ENCODE data around the gene LBHD2. TPM values are rescaled to one million over a fixed set of nuclear protein-coding genes. Genes with fewer than 3 reads are reported as not detected.

The LBHD2 gene
- total and polyA plus RNA-seq, 2 of the 8 experiments (the other 6 are each of a cell fraction or from before 2014, with no cell fraction given): not detected

DNA sequence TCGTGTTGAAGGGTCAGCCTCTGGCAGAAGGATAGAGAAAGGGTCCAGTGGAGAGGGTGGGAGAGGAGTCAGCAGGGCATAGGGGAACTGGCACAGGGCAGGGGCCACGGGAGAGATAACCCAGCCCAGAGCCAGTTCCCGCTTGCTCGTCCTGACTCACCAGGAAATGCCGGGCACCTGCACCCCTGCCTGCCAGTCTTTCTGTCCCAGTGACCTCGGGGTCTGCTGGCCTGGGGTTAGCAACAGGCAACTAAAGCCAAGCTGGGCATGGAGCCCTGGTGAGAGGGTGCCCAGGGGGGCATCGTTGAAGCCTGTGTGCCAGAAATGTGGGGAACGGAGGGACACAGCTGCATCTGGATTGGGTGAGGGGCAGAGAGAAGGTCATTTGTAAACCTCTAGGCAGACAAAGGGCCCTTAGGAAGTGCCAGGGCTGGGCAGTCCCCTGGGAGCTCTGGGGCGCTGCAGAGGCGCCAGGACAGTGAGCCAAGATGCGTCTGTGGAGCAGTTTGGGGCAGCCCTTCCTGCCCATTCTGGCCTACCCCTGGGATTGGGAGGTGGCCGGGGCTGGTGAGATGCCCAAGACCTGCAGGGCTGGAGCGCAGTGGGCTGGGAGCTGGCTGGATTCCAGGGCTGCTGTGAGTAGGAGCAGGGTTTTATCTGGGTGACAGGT lies 44.8 kb downstream of the LBHD2 start (continued):
- TF ChIP-seq CEBPB (IDR thresholded peaks at IDR 0.05; ENCODE audit: low read depth, low read length): no peak
- no peak for TF ChIP-seq SIN3A (conservative IDR thresholded peaks at IDR 0.05 in 1 of 2, IDR thresholded peaks at IDR 0.05 in 1 of 2; ENCODE audit: low read depth in 1 of 2, low read length in 2 of 2)
- TF ChIP-seq GABPA (IDR thresholded peaks at IDR 0.05; ENCODE audit: borderline replicate concordance, insufficient read depth, low read length): no peak
- no peak for TF ChIP-seq POLR2A (IDR thresholded peaks at IDR 0.05; ENCODE audit: control extremely low read depth in 1 of 2, low read depth in 2 of 2, low read length in 2 of 2)
- no peak for TF ChIP-seq TCF12 (IDR thresholded peaks at IDR 0.05; ENCODE audit: low read depth, low read length)
- no peak for TF ChIP-seq POLR2AphosphoS5 (IDR thresholded peaks at IDR 0.05; ENCODE audit: low read depth, low read length)
- no peak for TF ChIP-seq TAF7 (optimal IDR thresholded peaks at IDR 0.05; ENCODE audit: borderline replicate concordance, low read depth, low read length)
